ENCODE results near the gene CYP2C8.

GRCh38 chr10:95077556-95077955 lies 8.3 kb upstream of the CYP2C8 start:
- no peak for TF ChIP-seq CTCF (IDR thresholded peaks at IDR 0.05; ENCODE audit: poor library complexity)
- TF ChIP-seq EZH2phosphoT487 (IDR thresholded peaks at IDR 0.05; ENCODE audit: low read depth, severe bottlenecking, unreplicated experiment) = no peak
